Calu3 (cell line): Measurements from ENCODE around the gene RRN3. TPM values are rescaled to one million over a fixed set of nuclear protein-coding genes. Genes with fewer than 3 reads are reported as not detected.
"Not testable (repeated sequence)": the region's sequence is repeated elsewhere in the genome, so short reads cannot be mapped to it uniquely, and the experiment has no call there.

ENCODE experiments used
- BruUV-seq: library from RNA; stranded (reverse); fragments of 400-500 nt; replicated peaks from 2 replicates; lab custom pipeline; 2021; lab: Mats Ljungman, UMichigan
- CTCF ChIA-PET: fragments of 300-600 bp; sonication (Branson Sonifier 250); formaldehyde crosslinking; loops from one replicate; lab custom pipeline; 2022; ENCODE audit warnings: antibody characterized with exemption; lab: Charles Lee
- DNase-seq: peaks from one replicate; pipeline ENCODE4 v3.0.0; 2022
- H3K27ac Mint-ChIP-seq: one replicate; pipeline ENCODE4 v1.8.0; 2022; ENCODE audit warnings: mixed read lengths; ENCODE audit not compliant: unreplicated experiment
- H3K27me3 Mint-ChIP-seq: one replicate; pipeline ENCODE4 v1.8.0; 2022; ENCODE audit warnings: mixed read lengths; ENCODE audit not compliant: unreplicated experiment
- H3K36me3 Mint-ChIP-seq: one replicate; pipeline ENCODE4 v1.8.0; 2022; ENCODE audit warnings: mild to moderate bottlenecking, moderate library complexity, mixed read lengths; ENCODE audit not compliant: insufficient read depth, unreplicated experiment
- H3K4me1 Mint-ChIP-seq: one replicate; pipeline ENCODE4 v1.8.0; 2022; ENCODE audit warnings: mild to moderate bottlenecking, low read depth, mixed read lengths; ENCODE audit not compliant: unreplicated experiment
- H3K4me3 Mint-ChIP-seq: one replicate; pipeline ENCODE4 v1.8.0; 2022; ENCODE audit warnings: mild to moderate bottlenecking, low read depth, moderate library complexity, mixed read lengths; ENCODE audit not compliant: unreplicated experiment
- H3K9me3 Mint-ChIP-seq: one replicate; pipeline ENCODE4 v1.8.0; 2022; ENCODE audit warnings: low read depth, mixed read lengths; ENCODE audit not compliant: unreplicated experiment
- intact Hi-C: fragments of 100-400 bp; cut with micrococcal nuclease; formaldehyde crosslinking; loops from one replicate; pipeline ENCODE4 v1.10.0; 2022; ENCODE audit not compliant: unreplicated experiment
- total RNA-seq: library from RNA; stranded (reverse); gene quantifications from 2 replicates; pipeline ENCODE4 v1.2.3, GENCODE V29; 2022
- TF ChIP-seq, protein P1 (sequence below): fragments of 200-600 bp; IDR thresholded peaks from one replicate; pipeline ENCODE4 v1.8.0; 2022; ENCODE audit warnings: antibody characterized with exemption; ENCODE audit not compliant: unreplicated experiment

Gene RRN3
- total RNA-seq, 1 experiment from 2014 or later, result 45.3 TPM

- no peak overlapping the region for H3K27ac Mint-ChIP-seq
- no TSS peak for BruUV-seq
- intact Hi-C loops, result no loop called here
- CTCF ChIA-PET, result no interaction called here
- no peaks in the 10 kb centered on the region for H3K9me3 Mint-ChIP-seq
- H3K27me3 Mint-ChIP-seq, result no peaks in the 10 kb centered on the region
- H3K4me3 Mint-ChIP-seq, result peak overlapping the region; percentile 76
- peaks cover 23% of the 10 kb centered on the region for H3K36me3 Mint-ChIP-seq
- H3K4me1 Mint-ChIP-seq, result peaks cover 25% of the 10 kb centered on the region
- DNase-seq, result no peak
- TF ChIP-seq, protein P1, sequence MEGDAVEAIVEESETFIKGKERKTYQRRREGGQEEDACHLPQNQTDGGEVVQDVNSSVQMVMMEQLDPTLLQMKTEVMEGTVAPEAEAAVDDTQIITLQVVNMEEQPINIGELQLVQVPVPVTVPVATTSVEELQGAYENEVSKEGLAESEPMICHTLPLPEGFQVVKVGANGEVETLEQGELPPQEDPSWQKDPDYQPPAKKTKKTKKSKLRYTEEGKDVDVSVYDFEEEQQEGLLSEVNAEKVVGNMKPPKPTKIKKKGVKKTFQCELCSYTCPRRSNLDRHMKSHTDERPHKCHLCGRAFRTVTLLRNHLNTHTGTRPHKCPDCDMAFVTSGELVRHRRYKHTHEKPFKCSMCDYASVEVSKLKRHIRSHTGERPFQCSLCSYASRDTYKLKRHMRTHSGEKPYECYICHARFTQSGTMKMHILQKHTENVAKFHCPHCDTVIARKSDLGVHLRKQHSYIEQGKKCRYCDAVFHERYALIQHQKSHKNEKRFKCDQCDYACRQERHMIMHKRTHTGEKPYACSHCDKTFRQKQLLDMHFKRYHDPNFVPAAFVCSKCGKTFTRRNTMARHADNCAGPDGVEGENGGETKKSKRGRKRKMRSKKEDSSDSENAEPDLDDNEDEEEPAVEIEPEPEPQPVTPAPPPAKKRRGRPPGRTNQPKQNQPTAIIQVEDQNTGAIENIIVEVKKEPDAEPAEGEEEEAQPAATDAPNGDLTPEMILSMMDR, result no peak
Observed at GRCh38 chr16:15053904-15054303, 40.2 kb downstream of the RRN3 start.

- H3K4me1 Mint-ChIP-seq, result peaks cover 25% of the 10 kb centered on the region
- H3K27me3 Mint-ChIP-seq, result no peaks in the 10 kb centered on the region
- H3K27ac Mint-ChIP-seq, result no peak overlapping the region
- intact Hi-C loops, result no loop called here
- no TSS peak for BruUV-seq
- CTCF ChIA-PET, result no interaction called here
- TF ChIP-seq, protein P1, result no peak
- no peak overlapping the region for H3K4me3 Mint-ChIP-seq
- no peaks in the 10 kb centered on the region for H3K9me3 Mint-ChIP-seq
- H3K36me3 Mint-ChIP-seq, result peaks cover 21% of the 10 kb centered on the region
- no peak for DNase-seq
Observed at GRCh38 chr16:15052747-15053476, 41.2 kb downstream of the RRN3 start.

DNA sequence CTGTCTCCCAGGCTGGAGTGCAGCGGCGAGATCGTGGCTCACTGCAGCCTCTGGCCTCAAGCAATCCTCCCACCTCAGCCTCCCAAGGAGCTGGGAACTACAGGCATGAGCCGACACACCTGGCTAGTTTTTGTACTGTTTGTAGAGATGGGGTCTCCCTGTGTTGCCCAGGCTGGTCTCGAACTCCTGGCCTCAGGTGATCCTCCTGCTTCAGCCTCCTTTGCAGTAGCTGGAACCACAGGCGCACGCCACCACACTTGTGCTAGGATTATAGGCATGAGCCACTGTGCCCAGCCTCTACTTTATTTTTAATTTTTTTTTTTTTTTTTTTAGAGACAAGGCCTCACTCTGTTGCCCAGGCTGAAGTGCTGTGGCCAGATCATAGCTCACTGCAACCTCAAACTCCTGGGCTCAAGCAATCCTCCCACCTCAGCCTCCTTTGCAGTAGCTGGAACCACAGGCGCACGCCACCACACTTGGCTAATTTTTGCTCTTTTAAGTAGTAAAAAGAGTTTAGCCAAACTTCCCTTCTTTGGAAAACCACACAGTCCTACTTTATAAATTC, 42.6 kb downstream of the RRN3 start:
- TF ChIP-seq, protein P1, result no peak
- no peak for DNase-seq
- CTCF ChIA-PET, result no interaction called here
- H3K27me3 Mint-ChIP-seq, result no peaks in the 10 kb centered on the region
- intact Hi-C loops, result no loop called here
- BruUV-seq, result no TSS peak
- no peak overlapping the region for H3K27ac Mint-ChIP-seq
- H3K4me3 Mint-ChIP-seq, result no peak overlapping the region
- H3K4me1 Mint-ChIP-seq, result peaks cover 16% of the 10 kb centered on the region
- peaks cover 32% of the 10 kb centered on the region for H3K36me3 Mint-ChIP-seq
- no peaks in the 10 kb centered on the region for H3K9me3 Mint-ChIP-seq

DNA sequence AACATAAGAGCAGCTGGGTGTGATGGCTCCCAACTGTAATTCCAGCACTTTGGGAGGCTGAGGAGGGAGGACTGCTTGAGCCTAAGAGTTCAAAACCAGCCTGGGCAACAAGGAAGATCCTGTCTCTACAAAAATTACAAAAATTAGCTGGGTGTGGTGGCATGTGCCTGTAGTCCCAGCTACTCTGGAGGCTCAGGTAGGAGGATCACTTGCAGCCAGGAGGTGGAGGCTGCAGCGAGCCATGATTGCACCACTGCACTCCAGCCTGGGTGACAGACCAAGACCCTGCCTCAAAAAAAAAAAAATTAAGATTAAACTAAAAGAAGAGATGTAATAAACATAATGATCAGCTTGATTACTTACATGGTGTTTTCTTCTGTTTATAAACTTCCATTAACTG, 43.6 kb downstream of the RRN3 start:
- DNase-seq, CTCF ChIA-PET, H3K4me3 Mint-ChIP-seq, H3K27ac Mint-ChIP-seq, H3K9me3 Mint-ChIP-seq, intact Hi-C loops, H3K27me3 Mint-ChIP-seq, BruUV-seq: not testable (repeated sequence)
- H3K36me3 Mint-ChIP-seq, result peaks cover 22% of the 10 kb centered on the region
- H3K4me1 Mint-ChIP-seq, result peaks cover 16% of the 10 kb centered on the region
